Measurements from ENCODE around the gene JAK1.

JAK1 gene

GRCh38 chr1:64894438-64895196 lies 71.7 kb downstream of the JAK1 start:
- no peak for DNase-seq (ENCODE audit: low read depth)
- no peak overlapping the region for H3K4me3 ChIP-seq (ENCODE audit: low read depth, low read length)
- no peak for TF ChIP-seq CTCF (IDR thresholded peaks at IDR 0.05; ENCODE audit: control insufficient read depth, extremely low read depth, insufficient read depth)

- no peak for DNase-seq (ENCODE audit: low read depth)
- TF ChIP-seq CTCF (IDR thresholded peaks at IDR 0.05; ENCODE audit: control insufficient read depth, extremely low read depth, insufficient read depth): no peak
These were observed 72.4 kb downstream of the JAK1 start for GRCh38 chr1:64893921-64894320.

GRCh38 chr1:64892576-64893573 lies 73.5 kb downstream of the JAK1 start:
- no peak for TF ChIP-seq CTCF (IDR thresholded peaks at IDR 0.05; ENCODE audit: control insufficient read depth, extremely low read depth, insufficient read depth)
- H3K4me3 ChIP-seq (ENCODE audit: low read depth, low read length): no peak overlapping the region
- DNase-seq (ENCODE audit: low read depth): no peak

More at GRCh38 chr1:64893921-64894320, 72.4 kb downstream of the JAK1 start:
- no peak overlapping the region for H3K4me3 ChIP-seq (ENCODE audit: low read depth, low read length)

GRCh38 chr1:64891448-64891825 lies 74.9 kb downstream of the JAK1 start:
- DNase-seq (ENCODE audit: low read depth): no peak

GRCh38 chr1:64890699-64891447 lies 75.5 kb downstream of the JAK1 start:
- TF ChIP-seq CTCF (IDR thresholded peaks at IDR 0.05; ENCODE audit: control insufficient read depth, extremely low read depth, insufficient read depth): no peak
- no peak overlapping the region for H3K4me3 ChIP-seq (ENCODE audit: low read depth, low read length)
- no peak for DNase-seq (ENCODE audit: low read depth)

More at GRCh38 chr1:64891448-64891825, 74.9 kb downstream of the JAK1 start:
- TF ChIP-seq CTCF (IDR thresholded peaks at IDR 0.05; ENCODE audit: control insufficient read depth, extremely low read depth, insufficient read depth): no peak
- H3K4me3 ChIP-seq (ENCODE audit: low read depth, low read length): no peak overlapping the region

GRCh38 chr1:64887689-64888217 lies 78.6 kb downstream of the JAK1 start:
- H3K4me3 ChIP-seq (ENCODE audit: low read depth, low read length): no peak overlapping the region
- no peak for TF ChIP-seq CTCF (IDR thresholded peaks at IDR 0.05; ENCODE audit: control insufficient read depth, extremely low read depth, insufficient read depth)
- no peak for DNase-seq (ENCODE audit: low read depth)
